Neural cell (in vitro differentiated cells): ENCODE results near the gene SNCA. TPM values are rescaled to one million over a fixed set of nuclear protein-coding genes. Genes with fewer than 3 reads are reported as not detected.

ENCODE experiments used
- H2AFZ ChIP-seq: fragments of 200-600, 300-800 bp; sonication (generic), shearing (Covaris generic); 2 replicates; pipeline ENCODE4 v1.6.0; 2014; ENCODE audit warnings: low read depth, mild to moderate bottlenecking, antibody characterized with exemption, low read length, moderate library complexity
- H3F3A ChIP-seq: fragments of 200-600 bp; shearing (Covaris generic); 2 replicates; pipeline ENCODE4 v1.6.1; 2016; ENCODE audit warnings: mild to moderate bottlenecking, moderate library complexity, mixed read lengths, antibody characterized with exemption, low read length; ENCODE audit not compliant: insufficient read depth, poor library complexity, severe bottlenecking
- H3K27ac ChIP-seq: fragments of 200-600, 300-800 bp; sonication (generic), shearing (Covaris generic); 2 replicates; pipeline ENCODE4 v1.5.1; 2014; ENCODE audit warnings: mild to moderate bottlenecking, low read length, moderate library complexity
- H3K27me3 ChIP-seq: fragments of 300-800, 200-600 bp; sonication (generic), shearing (Covaris generic); 2 replicates; pipeline ENCODE4 v1.6.0; 2014; ENCODE audit warnings: mild to moderate bottlenecking, low read depth, low read length, moderate library complexity; ENCODE audit not compliant: insufficient read depth
- H3K36me3 ChIP-seq: fragments of 300-800, 200-600 bp; sonication (generic), shearing (Covaris generic); 2 replicates; pipeline ENCODE4 v1.5.1; 2014; ENCODE audit warnings: mild to moderate bottlenecking, antibody characterized with exemption, low read length, moderate library complexity; ENCODE audit not compliant: insufficient read depth
- H3K4me2 ChIP-seq: fragments of 300-800, 200-600 bp; sonication (generic), shearing (Covaris generic); 2 replicates; pipeline ENCODE4 v1.6.0; 2014; ENCODE audit warnings: mild to moderate bottlenecking, low read length
- H3K4me3 ChIP-seq: fragments of 300-800, 200-600 bp; sonication (generic), shearing (Covaris generic); 2 replicates; pipeline ENCODE4 v1.5.1; 2014; ENCODE audit warnings: mild to moderate bottlenecking, low read length, moderate library complexity
- H3K79me2 ChIP-seq: fragments of 200-600 bp; shearing (Covaris generic); replicated peaks from 2 replicates; pipeline ENCODE4 v1.6.0; 2014; ENCODE audit warnings: mild to moderate bottlenecking, low read length, moderate library complexity; ENCODE audit not compliant: insufficient read depth
- H3K9ac ChIP-seq: fragments of 300-800, 200-600 bp; sonication (generic), shearing (Covaris generic); 2 replicates; pipeline ENCODE4 v1.6.1; 2016; ENCODE audit warnings: mild to moderate bottlenecking, low read length, mixed read lengths
- H3K9me2 ChIP-seq: fragments of 200-600 bp; shearing (Covaris generic); 2 replicates; pipeline ENCODE4 v1.6.1; 2016; ENCODE audit warnings: mild to moderate bottlenecking, low read length, mixed read lengths; ENCODE audit not compliant: insufficient read depth
- H3K9me3 ChIP-seq: fragments of 200-600, 300-800 bp; sonication (generic), shearing (Covaris generic); 2 replicates; pipeline ENCODE4 v1.6.1; 2016; ENCODE audit warnings: mild to moderate bottlenecking, mixed run types, low read length, moderate library complexity, mixed read lengths
- H4K20me1 ChIP-seq: fragments of 200-600 bp; shearing (Covaris generic); 2 replicates; pipeline ENCODE4 v1.6.1; 2016; ENCODE audit warnings: mild to moderate bottlenecking, mixed run types; ENCODE audit not compliant: insufficient read depth
- EP300 ChIP-seq: fragments of 450-650 bp; conservative IDR thresholded peaks from 2 replicates; pipeline ENCODE4 v1.6.1; 2014; ENCODE audit warnings: antibody characterized with exemption, mild to moderate bottlenecking, moderate library complexity; ENCODE audit not compliant: poor library complexity, severe bottlenecking
- EZH2 ChIP-seq: fragments of 200-600, 300-800 bp; shearing (Covaris generic), sonication (generic); IDR thresholded peaks from 2 replicates; pipeline ENCODE4 v1.6.1; 2014; ENCODE audit warnings: antibody characterized with exemption, low read length, borderline replicate concordance, mild to moderate bottlenecking; ENCODE audit not compliant: insufficient read depth, poor library complexity, severe bottlenecking
- MXI1 ChIP-seq: fragments of 450-650 bp; conservative IDR thresholded peaks from 2 replicates; pipeline ENCODE4 v1.6.1; 2014; ENCODE audit warnings: antibody characterized with exemption, mild to moderate bottlenecking; ENCODE audit not compliant: poor library complexity, severe bottlenecking
- POLR2AphosphoS5 ChIP-seq: IDR thresholded peaks from 2 replicates; pipeline ENCODE4 v1.6.1; 2012
- RAD21 ChIP-seq: fragments of 450-650 bp; conservative IDR thresholded peaks from 2 replicates; pipeline ENCODE4 v1.6.1; 2014; ENCODE audit warnings: antibody characterized with exemption, mild to moderate bottlenecking, moderate library complexity
- SMC3 ChIP-seq: fragments of 450-650 bp; conservative IDR thresholded peaks from 2 replicates; pipeline ENCODE4 v1.6.1; 2014; ENCODE audit warnings: antibody characterized with exemption, mild to moderate bottlenecking, moderate library complexity; ENCODE audit not compliant: poor library complexity
- TAF1 ChIP-seq: IDR thresholded peaks from 2 replicates; pipeline ENCODE4 v1.6.1; 2012; ENCODE audit warnings: low read depth
- polyA plus RNA-seq: library from polyadenylated mRNA; depleted of rRNA; stranded (reverse); fragments of >200 nt; gene quantifications from 2 replicates; pipeline ENCODE4 v1.2.3, GENCODE V29; 2014
- TF ChIP-seq, protein P1 (sequence below): IDR thresholded peaks from 2 replicates; pipeline ENCODE4 v1.6.1; 2012; ENCODE audit warnings: borderline replicate concordance
- TF ChIP-seq, protein P2 (sequence below): fragments of 450-650 bp; IDR thresholded peaks from 2 replicates; pipeline ENCODE4 v1.5.1; 2014; ENCODE audit warnings: antibody characterized with exemption, mild to moderate bottlenecking, moderate library complexity; ENCODE audit not compliant: poor library complexity, severe bottlenecking

The SNCA gene
- polyA plus RNA-seq, 1 donor from 2014 or later, result 66.1 TPM

DNA sequence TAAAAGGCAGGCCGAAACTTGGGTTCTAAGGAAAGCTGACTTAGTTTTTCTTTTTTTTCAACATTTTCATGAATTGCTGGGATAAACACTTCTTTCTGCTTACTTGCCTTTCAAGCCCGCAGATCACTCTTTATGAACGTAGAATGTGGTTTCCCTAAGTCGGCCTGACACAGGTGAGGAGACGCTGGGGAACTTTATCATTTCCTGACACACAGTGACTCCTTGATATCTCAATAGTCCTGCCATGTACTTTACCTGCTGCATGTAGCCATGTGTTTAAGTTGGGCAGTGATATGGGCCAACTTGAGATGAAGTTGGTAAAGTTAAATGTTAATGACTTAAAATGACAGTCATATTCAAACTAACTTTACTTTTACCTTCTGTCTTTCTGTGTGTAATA is 26.6 kb upstream of the SNCA start:
- Histone ChIP-seq H3K9me2 (no peaks in the 10 kb centered on the region), H3K4me3 (no peak overlapping the region), H2AFZ (no peak overlapping the region), H3K79me2 (no peaks in the 10 kb centered on the region), H3K4me2 (no peak overlapping the region), H3K9me3 (no peaks in the 10 kb centered on the region), H3K27ac (no peak overlapping the region), H4K20me1 (no peaks in the 10 kb centered on the region), H3K27me3 (no peaks in the 10 kb centered on the region), H3K9ac (no peak overlapping the region), H3F3A (no peaks in the 10 kb centered on the region), H3K36me3 (no peaks in the 10 kb centered on the region)
- no peak for TF ChIP-seq MXI1
- no peak for TF ChIP-seq EP300
- TF ChIP-seq, protein P1, sequence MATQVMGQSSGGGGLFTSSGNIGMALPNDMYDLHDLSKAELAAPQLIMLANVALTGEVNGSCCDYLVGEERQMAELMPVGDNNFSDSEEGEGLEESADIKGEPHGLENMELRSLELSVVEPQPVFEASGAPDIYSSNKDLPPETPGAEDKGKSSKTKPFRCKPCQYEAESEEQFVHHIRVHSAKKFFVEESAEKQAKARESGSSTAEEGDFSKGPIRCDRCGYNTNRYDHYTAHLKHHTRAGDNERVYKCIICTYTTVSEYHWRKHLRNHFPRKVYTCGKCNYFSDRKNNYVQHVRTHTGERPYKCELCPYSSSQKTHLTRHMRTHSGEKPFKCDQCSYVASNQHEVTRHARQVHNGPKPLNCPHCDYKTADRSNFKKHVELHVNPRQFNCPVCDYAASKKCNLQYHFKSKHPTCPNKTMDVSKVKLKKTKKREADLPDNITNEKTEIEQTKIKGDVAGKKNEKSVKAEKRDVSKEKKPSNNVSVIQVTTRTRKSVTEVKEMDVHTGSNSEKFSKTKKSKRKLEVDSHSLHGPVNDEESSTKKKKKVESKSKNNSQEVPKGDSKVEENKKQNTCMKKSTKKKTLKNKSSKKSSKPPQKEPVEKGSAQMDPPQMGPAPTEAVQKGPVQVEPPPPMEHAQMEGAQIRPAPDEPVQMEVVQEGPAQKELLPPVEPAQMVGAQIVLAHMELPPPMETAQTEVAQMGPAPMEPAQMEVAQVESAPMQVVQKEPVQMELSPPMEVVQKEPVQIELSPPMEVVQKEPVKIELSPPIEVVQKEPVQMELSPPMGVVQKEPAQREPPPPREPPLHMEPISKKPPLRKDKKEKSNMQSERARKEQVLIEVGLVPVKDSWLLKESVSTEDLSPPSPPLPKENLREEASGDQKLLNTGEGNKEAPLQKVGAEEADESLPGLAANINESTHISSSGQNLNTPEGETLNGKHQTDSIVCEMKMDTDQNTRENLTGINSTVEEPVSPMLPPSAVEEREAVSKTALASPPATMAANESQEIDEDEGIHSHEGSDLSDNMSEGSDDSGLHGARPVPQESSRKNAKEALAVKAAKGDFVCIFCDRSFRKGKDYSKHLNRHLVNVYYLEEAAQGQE, result no peak
- TF ChIP-seq, protein P2, sequence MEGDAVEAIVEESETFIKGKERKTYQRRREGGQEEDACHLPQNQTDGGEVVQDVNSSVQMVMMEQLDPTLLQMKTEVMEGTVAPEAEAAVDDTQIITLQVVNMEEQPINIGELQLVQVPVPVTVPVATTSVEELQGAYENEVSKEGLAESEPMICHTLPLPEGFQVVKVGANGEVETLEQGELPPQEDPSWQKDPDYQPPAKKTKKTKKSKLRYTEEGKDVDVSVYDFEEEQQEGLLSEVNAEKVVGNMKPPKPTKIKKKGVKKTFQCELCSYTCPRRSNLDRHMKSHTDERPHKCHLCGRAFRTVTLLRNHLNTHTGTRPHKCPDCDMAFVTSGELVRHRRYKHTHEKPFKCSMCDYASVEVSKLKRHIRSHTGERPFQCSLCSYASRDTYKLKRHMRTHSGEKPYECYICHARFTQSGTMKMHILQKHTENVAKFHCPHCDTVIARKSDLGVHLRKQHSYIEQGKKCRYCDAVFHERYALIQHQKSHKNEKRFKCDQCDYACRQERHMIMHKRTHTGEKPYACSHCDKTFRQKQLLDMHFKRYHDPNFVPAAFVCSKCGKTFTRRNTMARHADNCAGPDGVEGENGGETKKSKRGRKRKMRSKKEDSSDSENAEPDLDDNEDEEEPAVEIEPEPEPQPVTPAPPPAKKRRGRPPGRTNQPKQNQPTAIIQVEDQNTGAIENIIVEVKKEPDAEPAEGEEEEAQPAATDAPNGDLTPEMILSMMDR, result no peak
- no peak for TF ChIP-seq RAD21
- no peak for TF ChIP-seq SMC3
- TF ChIP-seq POLR2AphosphoS5, result no peak
- TF ChIP-seq TAF1, result no peak
- TF ChIP-seq EZH2, result no peak

DNA sequence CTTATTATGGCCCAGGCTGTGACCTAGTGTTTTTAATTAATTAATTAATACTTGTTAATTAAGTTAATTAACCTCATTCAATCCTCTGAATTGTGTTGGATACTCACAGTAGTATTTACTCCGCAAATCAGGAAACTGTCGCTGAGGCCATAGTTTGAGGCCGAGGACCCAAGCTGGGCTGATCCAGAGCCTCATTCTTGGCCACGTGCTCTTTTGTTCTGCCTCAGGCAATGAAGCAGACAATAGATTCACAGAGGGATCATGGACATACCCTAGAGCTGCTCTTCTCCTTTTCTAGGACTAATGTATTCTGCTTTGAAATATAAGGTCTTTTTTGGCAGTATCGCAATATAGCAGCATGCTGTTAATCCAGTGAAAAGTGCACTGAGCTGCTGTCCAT is 24.0 kb upstream of the SNCA start:
- H3K9me3 ChIP-seq, result no peaks in the 10 kb centered on the region
- H3K9ac ChIP-seq, result no peak overlapping the region
- H2AFZ ChIP-seq, result no peak overlapping the region
- H3K4me3 ChIP-seq, result no peak overlapping the region
- no peaks in the 10 kb centered on the region for H3K9me2 ChIP-seq
- H3F3A ChIP-seq, result no peaks in the 10 kb centered on the region
- no peaks in the 10 kb centered on the region for H4K20me1 ChIP-seq
- H3K27ac ChIP-seq, result no peak overlapping the region
- no peaks in the 10 kb centered on the region for H3K27me3 ChIP-seq
- no peaks in the 10 kb centered on the region for H3K36me3 ChIP-seq
- no peak overlapping the region for H3K4me2 ChIP-seq
- no peaks in the 10 kb centered on the region for H3K79me2 ChIP-seq
- no peak for TF ChIP-seq RAD21

GRCh38 chr4:89855236-89855635 is 18.3 kb upstream of the SNCA start:
- H3F3A ChIP-seq, result no peaks in the 10 kb centered on the region
- H3K79me2 ChIP-seq, result no peaks in the 10 kb centered on the region
- H2AFZ ChIP-seq, result no peak overlapping the region
- H3K27ac ChIP-seq, result no peak overlapping the region
- no peaks in the 10 kb centered on the region for H3K9me2 ChIP-seq
- H3K9ac ChIP-seq, result no peak overlapping the region
- H4K20me1 ChIP-seq, result no peaks in the 10 kb centered on the region
- H3K4me2 ChIP-seq, result no peak overlapping the region
- H3K27me3 ChIP-seq, result no peaks in the 10 kb centered on the region
- H3K9me3 ChIP-seq, result no peaks in the 10 kb centered on the region
- no peak overlapping the region for H3K4me3 ChIP-seq
- no peak for TF ChIP-seq EZH2
- TF ChIP-seq, protein P2, result no peak
- no peak for TF ChIP-seq MXI1
- TF ChIP-seq RAD21, result no peak
- TF ChIP-seq TAF1, result no peak
- no peak for TF ChIP-seq POLR2AphosphoS5
- H3K36me3 ChIP-seq, result no peaks in the 10 kb centered on the region
